HL-60/S4 treated with phorbol 12-myristate 13-acetate at 8.2 ng/mL for 4 days and 3 days (cell line): ENCODE data around the gene NSUN6.
"Not testable (repeated sequence)": the region's sequence is repeated elsewhere in the genome, so short reads cannot be mapped to it uniquely, and the experiment has no call there.

Experiments
- in situ Hi-C: fragments of 300-500 bp; cut with MboI; formaldehyde crosslinking; loops from 2 replicates; pipeline ENCODE4 v1.15.0; 2022; ENCODE audit warnings: low sequenced_read_pairs

Gene NSUN6

GRCh38 chr10:18611168-18611567 is 40.2 kb downstream of the NSUN6 start:
- in situ Hi-C loops, result no loop called here

GRCh38 chr10:18610517-18610916 is 40.9 kb downstream of the NSUN6 start:
- in situ Hi-C loops, result no loop called here

GRCh38 chr10:18608596-18608995 is 42.8 kb downstream of the NSUN6 start:
- in situ Hi-C loops, result no loop called here

GRCh38 chr10:18607503-18608378 is 43.6 kb downstream of the NSUN6 start:
- in situ Hi-C loops, result no loop called here

GRCh38 chr10:18606051-18606695 is 45.2 kb downstream of the NSUN6 start:
- in situ Hi-C loops, result no loop called here

GRCh38 chr10:18601321-18601720 is 50.1 kb downstream of the NSUN6 start:
- in situ Hi-C loops, result no loop called here

GRCh38 chr10:18599392-18599791 is 52.0 kb downstream of the NSUN6 start:
- in situ Hi-C loops, result no loop called here

- in situ Hi-C loops, result no loop called here
Observed at GRCh38 chr10:18594574-18595156, 56.7 kb downstream of the NSUN6 start.

GRCh38 chr10:18591141-18591540 is 60.2 kb downstream of the NSUN6 start:
- in situ Hi-C loops, result not testable (repeated sequence)

- in situ Hi-C loops, result not testable (repeated sequence)
Observed at GRCh38 chr10:18586637-18587036, 64.8 kb downstream of the NSUN6 start.

- in situ Hi-C loops, result no loop called here
Observed at GRCh38 chr10:18583575-18584270, 67.7 kb downstream of the NSUN6 start.

GRCh38 chr10:18582803-18583202 is 68.6 kb downstream of the NSUN6 start:
- in situ Hi-C loops, result no loop called here

- in situ Hi-C loops, result no loop called here
Observed at GRCh38 chr10:18577823-18578685, 73.3 kb downstream of the NSUN6 start.

- in situ Hi-C loops, result no loop called here
Observed at GRCh38 chr10:18576586-18576985, 74.8 kb downstream of the NSUN6 start.

- in situ Hi-C loops, result no loop called here
Observed at GRCh38 chr10:18572959-18573561, 78.3 kb downstream of the NSUN6 start.

- in situ Hi-C loops, result no loop called here
Observed at GRCh38 chr10:18571780-18572179, 79.6 kb downstream of the NSUN6 start.

GRCh38 chr10:18571076-18571475 is 80.3 kb downstream of the NSUN6 start:
- in situ Hi-C loops, result no loop called here

- in situ Hi-C loops, result not testable (repeated sequence)
Observed at GRCh38 chr10:18570386-18570785, 81.0 kb downstream of the NSUN6 start.

GRCh38 chr10:18567343-18567856 is 84.0 kb downstream of the NSUN6 start:
- in situ Hi-C loops, result no loop called here

GRCh38 chr10:18566177-18566576 is 85.2 kb downstream of the NSUN6 start:
- in situ Hi-C loops, result no loop called here
